ENCODE data around the gene KCNN3.

KCNN3 gene

DNA sequence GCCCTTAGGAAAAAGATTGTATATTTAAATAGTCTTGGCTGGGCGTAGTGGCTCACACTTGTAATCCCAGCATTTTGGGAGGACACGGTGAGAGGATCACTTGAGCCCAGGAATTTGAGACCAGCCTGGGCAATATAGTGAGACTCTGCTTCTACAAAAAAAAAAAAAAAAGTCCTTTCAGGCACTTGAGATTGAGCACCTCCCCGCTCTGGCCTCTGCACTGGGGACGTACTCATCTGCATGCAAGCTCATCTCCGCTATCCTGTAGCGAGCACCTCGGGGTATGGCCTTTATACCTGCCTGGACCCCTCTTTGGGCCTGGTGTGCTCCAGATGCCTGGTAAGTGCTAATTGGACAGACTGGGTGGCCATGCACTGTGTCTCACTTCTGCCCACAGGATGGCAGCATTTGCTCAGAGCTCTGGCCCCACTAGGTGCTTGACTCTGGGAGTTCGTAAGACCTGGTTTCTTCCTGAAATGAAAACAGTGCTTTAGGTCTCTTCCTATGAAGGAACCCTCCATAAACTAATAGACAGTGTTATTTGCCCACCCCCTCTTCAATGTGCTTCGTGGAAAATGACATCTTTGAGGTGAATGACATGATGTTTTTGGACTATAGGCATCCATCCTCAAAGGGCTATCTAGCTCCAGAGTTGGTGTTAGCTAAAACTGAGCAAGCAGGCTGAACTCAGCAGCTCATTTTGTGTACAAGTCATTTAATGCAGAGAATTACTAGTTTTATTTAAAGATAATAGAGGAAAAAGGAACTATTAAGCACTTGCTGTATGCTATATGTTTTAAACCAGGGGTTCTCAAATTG lies 200.4 kb downstream of the KCNN3 start:
- DNase-seq (ENCODE audit: low read depth, low spot score), result peak; percentile 76
- in situ Hi-C loops (cut with HindIII; ENCODE audit: low sequenced_read_pairs), result no loop called here
- TF ChIP-seq, protein P1, sequence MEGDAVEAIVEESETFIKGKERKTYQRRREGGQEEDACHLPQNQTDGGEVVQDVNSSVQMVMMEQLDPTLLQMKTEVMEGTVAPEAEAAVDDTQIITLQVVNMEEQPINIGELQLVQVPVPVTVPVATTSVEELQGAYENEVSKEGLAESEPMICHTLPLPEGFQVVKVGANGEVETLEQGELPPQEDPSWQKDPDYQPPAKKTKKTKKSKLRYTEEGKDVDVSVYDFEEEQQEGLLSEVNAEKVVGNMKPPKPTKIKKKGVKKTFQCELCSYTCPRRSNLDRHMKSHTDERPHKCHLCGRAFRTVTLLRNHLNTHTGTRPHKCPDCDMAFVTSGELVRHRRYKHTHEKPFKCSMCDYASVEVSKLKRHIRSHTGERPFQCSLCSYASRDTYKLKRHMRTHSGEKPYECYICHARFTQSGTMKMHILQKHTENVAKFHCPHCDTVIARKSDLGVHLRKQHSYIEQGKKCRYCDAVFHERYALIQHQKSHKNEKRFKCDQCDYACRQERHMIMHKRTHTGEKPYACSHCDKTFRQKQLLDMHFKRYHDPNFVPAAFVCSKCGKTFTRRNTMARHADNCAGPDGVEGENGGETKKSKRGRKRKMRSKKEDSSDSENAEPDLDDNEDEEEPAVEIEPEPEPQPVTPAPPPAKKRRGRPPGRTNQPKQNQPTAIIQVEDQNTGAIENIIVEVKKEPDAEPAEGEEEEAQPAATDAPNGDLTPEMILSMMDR (IDR thresholded peaks at IDR 0.05; ENCODE audit: low read depth, low read length), result peak; percentile 84
- H3K4me3 ChIP-seq (ENCODE audit: low read depth, low read length), result no peak overlapping the region

DNA sequence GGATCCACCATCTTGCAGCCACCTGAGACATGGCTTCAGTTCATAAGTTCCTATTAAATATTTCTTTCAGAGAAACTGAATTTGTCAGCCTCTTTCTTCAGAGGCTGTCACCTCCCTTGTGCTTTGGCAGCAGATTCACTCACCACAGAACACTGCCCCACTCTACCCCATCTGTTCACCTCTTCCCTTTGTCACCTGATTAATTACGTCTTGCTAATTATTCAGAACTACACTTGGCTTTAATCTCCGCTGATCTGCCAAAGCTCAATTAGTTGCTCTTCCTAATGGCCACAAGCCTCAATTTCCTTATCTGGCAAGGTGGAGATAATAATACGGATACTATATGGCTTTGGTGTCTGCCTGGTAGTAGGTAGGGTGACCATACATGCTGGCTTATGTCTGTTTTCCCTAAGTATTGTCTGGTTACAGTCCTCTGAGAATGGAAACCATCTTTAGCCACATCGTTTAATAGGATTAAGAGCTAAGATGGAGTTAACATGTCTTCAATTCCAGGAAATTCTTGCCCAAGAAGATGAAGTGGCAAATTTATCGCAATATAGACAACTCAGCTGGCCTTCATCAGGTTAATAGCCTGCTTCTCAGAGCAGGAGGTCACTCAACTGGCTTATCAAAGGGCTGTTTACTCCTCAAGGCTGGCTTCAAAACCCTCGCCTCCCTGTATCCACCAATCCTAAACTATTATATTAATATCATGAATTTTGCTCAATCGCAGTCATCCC lies 203.9 kb downstream of the KCNN3 start:
- no peak overlapping the region for H3K4me3 ChIP-seq (ENCODE audit: low read depth, low read length)
- TF ChIP-seq, protein P1 (IDR thresholded peaks at IDR 0.05; ENCODE audit: low read depth, low read length), result no peak
- DNase-seq (ENCODE audit: low read depth, low spot score), result no peak
- in situ Hi-C loops (cut with HindIII; ENCODE audit: low sequenced_read_pairs), result no loop called here

DNA sequence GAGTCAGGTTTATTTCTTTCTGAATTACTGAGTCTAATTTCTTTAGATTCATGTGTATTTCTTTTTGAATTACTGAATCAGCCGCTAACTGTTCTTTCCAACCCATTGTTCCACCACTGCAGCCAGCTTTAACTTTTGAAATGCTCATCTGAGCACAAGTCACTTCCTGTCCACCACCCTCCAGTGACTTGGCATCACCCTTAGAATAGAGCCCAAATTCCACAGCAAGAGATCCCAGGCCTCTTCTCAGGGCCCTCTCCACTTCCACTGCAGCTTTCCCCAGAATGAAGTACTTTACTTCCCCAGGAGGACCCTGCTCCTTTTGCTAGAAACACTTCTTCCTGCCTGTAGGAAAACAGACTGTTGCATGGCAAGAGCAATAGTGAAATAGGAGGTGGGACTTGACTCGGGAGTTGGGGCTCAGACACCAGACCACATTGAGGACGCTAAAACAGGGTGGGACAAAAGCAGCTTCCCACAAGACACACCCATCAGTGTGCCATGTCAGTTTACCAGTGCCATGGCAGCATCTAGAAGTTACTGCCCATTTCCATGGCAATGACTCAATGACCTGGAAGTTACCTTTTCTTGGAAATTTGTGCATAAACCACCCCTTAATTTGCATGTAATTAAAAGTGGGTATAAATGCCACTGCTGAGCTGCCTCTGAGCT lies 205.6 kb downstream of the KCNN3 start:
- in situ Hi-C loops (cut with HindIII; ENCODE audit: low sequenced_read_pairs), result no loop called here
- H3K4me3 ChIP-seq (ENCODE audit: low read depth, low read length), result no peak overlapping the region
- no peak for DNase-seq (ENCODE audit: low read depth, low spot score)
- TF ChIP-seq, protein P1 (IDR thresholded peaks at IDR 0.05; ENCODE audit: low read depth, low read length), result no peak

DNA sequence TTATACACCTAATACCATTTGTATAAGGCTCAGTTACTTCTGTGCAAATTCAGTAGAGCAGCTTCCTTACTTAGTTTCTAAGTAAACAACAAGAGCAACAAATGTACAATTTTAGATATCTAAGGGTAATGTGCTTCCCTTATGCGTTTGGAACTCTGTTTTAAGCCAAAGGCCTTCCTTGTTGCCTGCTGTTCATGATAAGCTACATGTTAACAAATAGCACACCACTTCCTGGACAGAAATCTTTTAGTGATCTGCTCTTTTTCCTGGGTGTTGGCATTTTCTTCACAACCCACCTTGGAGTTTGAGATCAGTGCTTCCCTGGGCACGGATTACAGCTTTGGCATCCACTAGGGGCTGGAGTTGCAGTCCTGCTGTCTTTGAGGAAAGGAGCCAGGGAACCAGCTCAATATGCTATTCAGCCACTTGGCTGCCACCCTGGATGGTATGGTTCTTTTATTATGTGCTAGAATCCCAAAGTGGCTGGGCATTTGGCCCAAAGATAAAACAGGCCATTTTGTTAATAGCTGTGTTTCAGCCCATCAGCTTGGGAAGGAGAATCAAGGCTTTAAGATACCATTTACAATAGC lies 206.5 kb downstream of the KCNN3 start:
- in situ Hi-C loops (cut with HindIII; ENCODE audit: low sequenced_read_pairs), result no loop called here
- TF ChIP-seq, protein P1 (IDR thresholded peaks at IDR 0.05; ENCODE audit: low read depth, low read length), result no peak
- no peak for DNase-seq (ENCODE audit: low read depth, low spot score)

DNA sequence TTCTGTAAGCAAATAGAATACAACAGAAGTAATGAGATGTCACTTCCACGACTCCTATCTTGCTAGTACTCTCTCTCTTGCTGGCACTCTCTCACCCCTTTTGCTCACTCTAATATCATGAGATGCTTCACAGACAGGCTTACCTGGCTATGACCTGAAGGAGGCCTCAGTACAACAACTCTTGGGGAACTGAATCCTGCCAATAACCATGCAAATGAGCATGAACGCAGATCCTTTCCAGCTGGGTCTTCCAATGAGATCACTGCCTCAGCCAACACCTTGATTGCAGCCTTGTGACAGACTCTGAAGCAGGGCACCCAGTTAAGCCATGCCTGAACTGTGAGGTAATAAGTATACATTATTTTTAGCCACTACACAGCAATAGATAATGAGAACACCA lies 209.0 kb downstream of the KCNN3 start:
- TF ChIP-seq, protein P1 (IDR thresholded peaks at IDR 0.05; ENCODE audit: low read depth, low read length), result no peak
- in situ Hi-C loops (cut with HindIII; ENCODE audit: low sequenced_read_pairs), result no loop called here
- no peak for DNase-seq (ENCODE audit: low read depth, low spot score)
- H3K4me3 ChIP-seq (ENCODE audit: low read depth, low read length), result no peak overlapping the region

More for the DNA sequence above, 206.5 kb downstream of the KCNN3 start:
- H3K4me3 ChIP-seq (ENCODE audit: low read depth, low read length), result no peak overlapping the region
